HG03139 (cell line): Measurements from ENCODE around the gene CRTC1.

Experiments
- ATAC-seq: cut with Tn5 transposase; IDR thresholded peaks from one replicate; pipeline ENCODE4 v1.9.1; 2021; ENCODE audit not compliant: unreplicated experiment

The CRTC1 gene

DNA sequence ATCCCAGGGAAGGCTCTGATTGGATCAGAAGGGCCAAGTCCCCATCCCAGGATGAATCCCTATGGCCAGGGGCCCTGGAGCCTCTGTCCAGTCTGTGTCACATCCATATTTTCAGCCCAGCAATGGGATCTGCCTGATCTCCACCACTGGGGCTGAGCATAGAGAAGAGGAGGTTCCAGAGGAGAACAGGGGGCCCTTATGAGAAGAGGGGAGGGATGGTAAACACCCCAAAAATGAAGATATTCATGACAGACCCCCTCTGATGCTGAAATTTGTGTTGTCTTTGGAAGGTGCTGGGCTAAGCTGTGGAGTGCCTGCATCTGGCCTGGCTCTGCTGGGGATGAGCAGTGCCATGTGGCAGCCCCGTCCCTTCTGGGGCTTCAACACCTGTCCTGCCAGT lies 32.2 kb upstream of the CRTC1 start:
- ATAC-seq = no peak

DNA sequence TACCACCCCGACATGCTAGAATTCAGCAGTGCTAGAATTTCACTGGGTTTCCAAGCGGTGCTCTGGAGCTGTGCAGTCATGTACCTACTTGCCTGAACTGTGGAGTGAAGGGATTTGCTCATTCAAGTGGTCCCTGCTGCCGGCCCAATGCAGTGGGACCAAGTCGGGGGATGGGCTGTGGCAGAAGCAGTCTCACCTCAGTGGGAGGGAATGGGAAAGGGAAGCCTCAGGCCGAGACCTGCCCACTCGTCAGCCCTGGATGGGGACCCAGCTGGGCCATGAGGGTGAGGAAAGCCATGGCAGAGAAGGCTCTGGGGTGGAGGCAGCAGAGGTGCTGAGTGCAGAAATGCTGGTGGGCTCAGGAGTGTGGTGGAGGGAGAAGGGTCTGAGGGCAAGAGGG lies 31.7 kb upstream of the CRTC1 start:
- no peak for ATAC-seq

GRCh38 chr19:18653853-18654252 lies 29.6 kb upstream of the CRTC1 start:
- ATAC-seq = no peak

DNA sequence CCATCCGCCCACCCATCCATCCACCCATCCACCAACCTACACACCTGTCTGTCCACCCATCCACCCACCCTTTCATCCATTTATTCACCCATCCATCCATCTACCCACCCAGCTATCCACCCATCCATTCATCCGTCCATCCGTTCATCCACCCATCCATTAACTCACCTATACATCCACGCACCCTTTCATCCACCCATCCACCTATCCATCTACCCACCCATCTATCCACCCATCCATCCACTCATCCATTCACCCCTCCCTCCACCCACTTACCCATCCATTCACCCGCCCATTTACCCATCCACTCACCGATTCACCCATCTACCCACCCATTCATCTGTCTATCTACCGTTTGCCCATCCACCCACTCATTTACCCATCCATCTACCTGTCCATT lies 29.0 kb upstream of the CRTC1 start:
- ATAC-seq = no peak

DNA sequence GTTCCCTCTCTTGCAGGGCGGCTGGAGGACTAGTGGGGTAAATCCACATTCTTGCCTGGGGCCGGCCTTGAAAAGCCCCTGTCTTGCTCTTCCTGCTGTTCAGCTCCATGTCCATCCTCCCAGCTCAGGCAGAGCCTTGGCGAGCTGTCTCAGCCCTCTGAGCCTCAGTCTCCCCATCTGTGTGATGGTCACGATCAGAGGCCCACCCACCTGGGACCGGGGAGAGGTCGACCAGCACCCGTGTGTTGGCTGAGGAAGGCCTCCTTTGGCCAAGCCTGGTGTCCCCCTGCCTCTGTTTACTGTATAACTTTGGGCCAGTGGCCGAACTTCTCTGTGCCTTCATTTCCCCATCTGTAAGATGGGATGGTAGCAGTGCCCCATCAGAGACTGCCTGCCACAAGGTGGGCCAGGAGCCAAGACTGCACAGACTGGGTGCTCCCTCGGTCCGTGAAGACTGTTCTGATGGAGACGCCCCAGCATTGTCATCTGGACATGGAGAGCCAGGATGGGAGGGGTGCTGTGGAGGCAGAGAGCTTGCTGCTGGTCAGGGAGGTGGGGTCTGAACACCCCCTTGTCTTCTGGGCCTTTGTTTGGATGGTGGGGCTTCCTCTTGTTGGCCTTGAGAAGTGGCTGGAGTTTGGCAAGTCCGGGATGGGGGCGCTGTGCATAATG lies 28.2 kb upstream of the CRTC1 start:
- no peak for ATAC-seq

- no peak for ATAC-seq
Measured at GRCh38 chr19:18656337-18657086, 27.0 kb upstream of the CRTC1 start.

GRCh38 chr19:18657590-18658365 lies 25.7 kb upstream of the CRTC1 start:
- no peak for ATAC-seq

- ATAC-seq = no peak
Measured at GRCh38 chr19:18658366-18658855, 25.1 kb upstream of the CRTC1 start.

- ATAC-seq = no peak
Measured at GRCh38 chr19:18659281-18660050, 24.0 kb upstream of the CRTC1 start.

- no peak for ATAC-seq
Measured at GRCh38 chr19:18660051-18660910, 23.2 kb upstream of the CRTC1 start.

DNA sequence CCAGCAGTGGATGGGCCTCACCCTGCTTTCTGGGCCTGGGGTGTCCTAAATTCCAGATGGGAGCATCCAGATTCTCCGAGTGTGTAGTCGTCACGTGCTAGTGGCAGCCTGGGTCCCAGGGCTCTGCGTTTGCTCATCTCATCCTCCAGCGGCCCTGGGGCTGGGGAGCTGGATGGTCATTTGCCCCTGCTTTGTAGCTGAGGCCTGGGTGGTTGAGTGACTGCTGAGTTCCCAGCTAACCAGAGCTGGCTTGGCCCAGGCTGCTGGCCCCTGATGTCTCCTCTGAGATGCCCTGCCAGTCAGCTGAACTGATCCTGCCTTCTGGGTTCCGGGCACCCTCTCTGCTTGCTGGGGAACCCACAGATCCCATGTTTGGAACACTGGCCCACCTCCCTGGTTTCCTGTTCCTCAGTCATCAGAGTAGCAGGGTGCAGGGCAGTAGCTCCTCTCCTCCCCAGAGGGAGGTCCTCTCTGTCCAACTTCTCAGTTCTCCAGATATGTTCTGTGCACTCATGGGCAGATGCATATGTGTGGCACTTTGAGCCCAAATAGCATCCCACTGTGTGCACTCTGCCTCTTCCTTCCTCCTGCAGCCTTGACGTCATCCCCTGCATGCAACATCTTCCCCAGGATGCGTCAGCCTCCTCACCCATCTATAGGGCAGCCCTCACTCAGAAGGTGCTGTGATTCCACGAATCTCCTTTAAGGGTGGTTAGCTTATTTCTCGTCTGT lies 22.4 kb upstream of the CRTC1 start:
- no peak for ATAC-seq

DNA sequence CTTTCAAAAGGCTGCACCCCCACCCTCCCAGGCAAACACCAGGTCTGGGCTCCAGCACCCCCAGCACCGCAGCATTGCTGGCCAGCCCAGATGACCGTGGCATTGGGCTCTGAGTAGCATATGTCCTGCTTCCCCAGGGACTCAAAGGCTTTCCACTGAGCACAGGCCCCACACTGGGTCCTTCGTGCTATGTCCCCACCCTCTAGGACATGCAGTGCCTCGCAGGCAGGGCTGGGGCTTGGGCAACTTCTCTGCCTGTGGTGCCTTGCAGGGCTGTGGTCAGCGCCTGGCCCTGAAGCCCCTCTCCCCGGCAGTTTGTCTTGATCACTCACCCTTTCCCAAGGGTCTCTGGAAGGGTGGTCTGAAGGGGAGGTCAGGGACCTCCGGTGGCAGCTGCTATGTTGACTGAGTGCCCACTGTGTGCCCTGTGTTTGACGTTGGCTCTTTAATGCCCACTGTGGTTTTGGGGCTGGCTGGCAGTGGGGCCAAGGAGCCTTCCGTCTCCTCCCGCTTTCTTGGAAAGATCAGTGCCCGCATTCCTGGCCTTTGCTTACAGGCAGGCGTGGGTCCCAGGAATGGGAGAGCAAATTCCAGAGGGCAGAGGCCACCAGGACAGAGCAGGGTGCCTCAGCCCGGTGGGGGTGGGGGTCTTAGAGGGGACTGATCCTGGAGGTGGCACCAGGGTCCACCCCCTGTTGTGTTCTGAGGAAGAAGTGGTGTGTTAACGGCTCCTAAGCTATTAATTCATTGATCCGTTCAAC lies 20.3 kb upstream of the CRTC1 start:
- no peak for ATAC-seq

- no peak for ATAC-seq
Measured at GRCh38 chr19:18663940-18664530, 19.4 kb upstream of the CRTC1 start.

- ATAC-seq = no peak
Measured at GRCh38 chr19:18665771-18666202, 17.7 kb upstream of the CRTC1 start.

DNA sequence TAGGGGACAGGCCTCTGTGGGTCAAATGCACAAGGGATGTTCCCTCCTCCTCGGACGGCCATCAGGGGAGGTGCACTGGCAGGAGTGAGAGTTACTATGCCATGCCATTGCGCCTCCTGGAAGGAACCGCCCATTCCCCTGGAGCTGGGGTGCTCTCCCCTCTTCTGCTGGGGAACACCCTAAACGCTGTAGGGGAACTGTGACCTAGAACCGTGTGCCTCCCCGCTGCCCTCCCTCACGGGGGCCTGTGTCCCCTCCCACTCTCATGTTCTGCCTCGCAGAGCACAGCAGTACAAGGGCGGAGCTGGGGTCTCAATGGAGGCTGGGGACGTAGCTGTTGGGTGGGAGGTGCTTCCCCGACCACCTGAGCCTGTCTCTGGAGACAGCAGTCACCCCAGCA lies 17.2 kb upstream of the CRTC1 start:
- ATAC-seq = no peak

DNA sequence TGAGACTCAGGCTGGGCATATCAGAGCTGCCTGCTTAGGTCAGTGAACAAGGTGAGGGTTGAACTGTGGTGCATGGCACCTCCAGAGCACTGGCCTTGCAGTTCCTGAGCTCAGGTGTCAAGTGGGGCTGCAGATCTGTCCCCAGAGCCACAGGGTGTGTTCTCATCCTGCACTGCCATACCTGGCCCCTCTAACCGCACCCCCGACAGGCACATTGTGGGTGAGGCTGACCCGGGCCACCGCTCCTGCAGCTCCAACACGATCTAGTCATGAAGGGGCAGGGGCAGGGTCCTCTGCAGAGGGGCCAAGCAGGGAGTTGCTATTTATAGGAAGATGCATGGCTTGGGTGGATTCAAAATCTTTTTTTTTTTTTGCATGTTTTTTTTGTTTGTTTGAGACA lies 16.7 kb upstream of the CRTC1 start:
- no peak for ATAC-seq

DNA sequence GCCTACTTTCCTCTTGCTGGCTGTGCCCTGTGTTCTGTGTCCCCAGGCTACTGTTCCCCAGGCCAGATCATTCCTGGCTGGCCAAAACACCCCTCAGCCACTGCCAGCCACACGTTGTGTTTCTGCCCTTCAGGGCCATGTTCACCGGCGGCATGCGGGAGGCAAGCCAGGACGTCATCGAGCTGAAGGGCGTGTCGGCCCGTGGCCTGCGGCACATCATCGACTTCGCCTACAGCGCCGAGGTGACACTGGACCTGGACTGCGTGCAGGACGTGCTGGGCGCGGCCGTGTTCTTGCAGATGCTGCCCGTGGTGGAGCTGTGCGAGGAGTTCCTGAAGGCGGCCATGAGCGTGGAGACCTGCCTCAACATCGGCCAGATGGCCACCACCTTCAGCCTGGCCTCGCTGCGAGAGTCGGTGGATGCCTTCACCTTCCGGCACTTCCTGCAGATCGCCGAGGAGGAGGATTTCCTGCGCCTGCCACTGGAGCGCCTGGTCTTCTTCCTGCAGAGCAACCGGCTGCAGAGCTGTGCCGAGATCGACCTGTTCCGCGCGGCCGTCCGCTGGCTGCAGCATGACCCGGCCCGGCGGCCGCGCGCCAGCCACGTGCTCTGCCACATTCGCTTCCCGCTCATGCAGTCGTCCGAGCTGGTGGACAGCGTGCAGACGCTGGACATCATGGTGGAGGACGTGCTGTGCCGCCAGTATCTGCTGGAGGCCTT lies 15.8 kb upstream of the CRTC1 start:
- no peak for ATAC-seq

GRCh38 chr19:18668252-18668631 lies 15.2 kb upstream of the CRTC1 start:
- no peak for ATAC-seq
